WI38 (cell line): ENCODE data around the gene DDR2.

Experiments
- H3K4me3 ChIP-seq: 2 replicates; pipeline ENCODE4 v1.5.1; 2011; ENCODE audit warnings: low read depth, mild to moderate bottlenecking, control low read depth, low read length
- TF ChIP-seq, protein P1 (sequence below): IDR thresholded peaks from 2 replicates; pipeline ENCODE4 v1.5.1; 2012; ENCODE audit warnings: low read depth, mild to moderate bottlenecking, control low read depth, low read length

The DDR2 gene

DNA sequence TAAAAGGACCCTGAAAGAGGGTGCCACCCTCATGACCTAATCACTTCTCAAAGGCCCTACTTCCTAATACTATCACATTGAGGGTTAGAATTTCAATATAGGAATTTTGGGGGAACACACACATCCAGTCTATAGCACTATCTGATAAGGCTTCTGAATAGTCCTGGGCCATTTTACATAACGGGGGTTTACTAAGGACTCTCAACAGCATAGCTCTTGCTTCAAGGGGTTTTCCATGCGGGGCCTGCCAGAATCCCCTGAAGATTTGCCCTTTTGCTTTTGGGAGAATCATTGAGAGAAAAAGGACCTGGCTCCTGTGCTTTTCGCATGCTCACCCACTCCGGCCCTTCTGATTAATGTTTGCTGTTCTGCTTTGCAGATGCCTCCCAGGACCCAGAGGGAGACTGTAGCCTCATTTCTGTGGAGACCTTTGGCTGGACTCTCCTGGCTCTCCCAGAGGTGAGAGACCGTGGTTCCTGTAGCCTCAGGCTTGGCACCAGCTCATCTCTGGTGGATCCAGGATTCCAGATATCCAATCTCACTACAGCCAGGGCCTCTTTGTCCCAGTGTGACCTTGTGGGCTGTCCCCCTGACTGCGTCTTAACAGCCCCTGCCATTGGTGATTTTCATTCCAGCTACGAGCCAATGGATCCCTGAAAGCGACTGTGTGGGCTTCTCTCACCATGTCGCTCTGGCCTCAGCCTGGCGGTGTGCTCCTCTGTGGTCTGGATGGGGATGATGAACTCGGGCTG lies 72.6 kb downstream of the DDR2 start:
- H3K4me3 ChIP-seq: no peak overlapping the region
- TF ChIP-seq, protein P1, sequence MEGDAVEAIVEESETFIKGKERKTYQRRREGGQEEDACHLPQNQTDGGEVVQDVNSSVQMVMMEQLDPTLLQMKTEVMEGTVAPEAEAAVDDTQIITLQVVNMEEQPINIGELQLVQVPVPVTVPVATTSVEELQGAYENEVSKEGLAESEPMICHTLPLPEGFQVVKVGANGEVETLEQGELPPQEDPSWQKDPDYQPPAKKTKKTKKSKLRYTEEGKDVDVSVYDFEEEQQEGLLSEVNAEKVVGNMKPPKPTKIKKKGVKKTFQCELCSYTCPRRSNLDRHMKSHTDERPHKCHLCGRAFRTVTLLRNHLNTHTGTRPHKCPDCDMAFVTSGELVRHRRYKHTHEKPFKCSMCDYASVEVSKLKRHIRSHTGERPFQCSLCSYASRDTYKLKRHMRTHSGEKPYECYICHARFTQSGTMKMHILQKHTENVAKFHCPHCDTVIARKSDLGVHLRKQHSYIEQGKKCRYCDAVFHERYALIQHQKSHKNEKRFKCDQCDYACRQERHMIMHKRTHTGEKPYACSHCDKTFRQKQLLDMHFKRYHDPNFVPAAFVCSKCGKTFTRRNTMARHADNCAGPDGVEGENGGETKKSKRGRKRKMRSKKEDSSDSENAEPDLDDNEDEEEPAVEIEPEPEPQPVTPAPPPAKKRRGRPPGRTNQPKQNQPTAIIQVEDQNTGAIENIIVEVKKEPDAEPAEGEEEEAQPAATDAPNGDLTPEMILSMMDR: no peak

DNA sequence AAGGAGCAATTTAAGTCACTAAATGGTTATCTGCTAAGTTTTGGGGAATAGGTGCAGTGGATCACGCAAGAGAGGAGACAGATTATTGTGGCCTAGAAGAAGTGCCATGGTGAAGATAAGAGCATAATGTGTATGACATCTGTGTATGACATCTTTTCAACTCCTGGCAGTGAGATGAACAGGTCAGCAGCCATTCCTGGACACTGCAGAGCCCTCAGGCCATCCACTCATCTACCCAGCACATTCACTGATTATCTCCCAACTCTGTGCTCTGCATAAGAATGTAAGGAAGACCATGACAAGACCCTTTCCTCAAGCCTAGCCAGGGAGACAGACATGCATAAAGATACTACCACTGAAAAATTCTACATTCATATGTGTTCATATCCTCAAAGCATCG lies 73.7 kb downstream of the DDR2 start:
- H3K4me3 ChIP-seq: no peak overlapping the region
- TF ChIP-seq, protein P1: no peak

DNA sequence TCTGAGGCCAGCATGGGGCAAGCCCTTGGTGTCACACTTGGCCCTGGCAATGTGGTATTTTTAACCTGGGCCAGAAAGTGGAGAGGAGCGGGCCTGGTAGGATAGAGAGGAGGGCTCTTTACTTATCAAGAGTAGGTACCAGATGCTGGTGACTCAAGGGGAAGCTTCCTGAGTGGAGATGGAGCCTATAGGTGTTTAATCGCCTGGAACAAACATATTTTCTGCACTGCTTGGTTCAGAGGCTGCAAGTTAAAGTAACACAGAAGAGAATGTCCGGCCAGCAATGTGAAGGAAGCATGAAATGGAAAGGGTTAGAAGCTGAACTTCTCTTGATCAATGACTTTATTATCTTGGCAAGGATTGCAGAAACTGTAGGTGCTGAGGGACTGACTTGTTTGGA lies 74.3 kb downstream of the DDR2 start:
- TF ChIP-seq, protein P1: no peak
- no peak overlapping the region for H3K4me3 ChIP-seq

DNA sequence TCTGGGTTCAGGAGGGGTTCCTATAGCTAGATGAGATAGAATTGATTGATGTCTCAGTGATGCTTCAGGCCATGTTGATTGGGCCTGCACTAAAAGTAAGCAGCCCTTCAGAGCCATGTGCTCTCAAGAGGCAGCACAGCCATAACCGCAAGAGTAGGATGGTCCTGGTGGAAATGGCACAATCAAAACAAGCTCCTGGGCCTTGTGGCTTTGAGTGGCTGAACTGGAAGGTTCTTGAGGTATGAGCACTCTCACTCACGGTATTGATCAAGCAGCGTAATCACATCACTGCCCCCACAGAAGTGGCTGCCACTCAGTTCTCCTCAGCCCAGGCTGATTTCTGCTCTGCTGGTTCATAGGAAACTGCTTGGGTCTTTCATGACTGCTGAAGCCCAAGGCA lies 76.0 kb downstream of the DDR2 start:
- TF ChIP-seq, protein P1: no peak
- H3K4me3 ChIP-seq: no peak overlapping the region

DNA sequence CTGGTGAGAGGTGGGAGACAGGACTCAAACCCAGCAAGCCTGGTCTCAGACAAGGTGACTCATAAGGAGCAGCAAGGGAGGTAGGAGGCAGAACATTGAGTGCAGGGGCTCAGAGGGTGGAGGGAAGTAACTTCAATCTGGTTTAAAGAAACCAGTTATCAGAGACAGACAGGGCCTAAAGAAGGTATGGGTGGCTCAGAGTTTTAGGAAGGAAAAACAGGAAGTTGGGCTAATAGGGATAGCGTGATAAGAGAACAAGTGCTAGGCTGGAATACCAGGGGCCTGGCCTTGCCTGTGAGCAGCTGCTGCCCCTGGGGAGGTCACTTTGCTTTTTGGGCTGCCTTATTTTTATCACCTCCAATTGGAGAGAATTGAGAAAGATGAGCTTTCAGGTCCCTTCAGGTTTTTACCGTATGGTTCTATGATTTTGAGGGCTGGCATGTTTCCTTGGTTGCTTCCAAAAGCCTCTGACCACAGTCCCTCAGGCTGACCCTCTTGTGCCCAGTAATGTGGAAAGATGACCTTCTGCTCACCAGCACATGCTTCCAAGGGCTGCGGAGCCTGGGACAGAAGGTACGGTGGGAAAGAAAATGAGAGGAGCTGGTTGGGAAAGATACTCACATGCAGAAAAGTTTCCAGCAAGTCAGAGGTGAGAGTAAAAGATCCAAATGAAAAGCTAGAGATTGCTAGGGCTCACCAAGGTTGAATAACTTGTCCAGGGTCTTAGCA lies 77.0 kb downstream of the DDR2 start:
- no peak overlapping the region for H3K4me3 ChIP-seq
- TF ChIP-seq, protein P1: no peak

DNA sequence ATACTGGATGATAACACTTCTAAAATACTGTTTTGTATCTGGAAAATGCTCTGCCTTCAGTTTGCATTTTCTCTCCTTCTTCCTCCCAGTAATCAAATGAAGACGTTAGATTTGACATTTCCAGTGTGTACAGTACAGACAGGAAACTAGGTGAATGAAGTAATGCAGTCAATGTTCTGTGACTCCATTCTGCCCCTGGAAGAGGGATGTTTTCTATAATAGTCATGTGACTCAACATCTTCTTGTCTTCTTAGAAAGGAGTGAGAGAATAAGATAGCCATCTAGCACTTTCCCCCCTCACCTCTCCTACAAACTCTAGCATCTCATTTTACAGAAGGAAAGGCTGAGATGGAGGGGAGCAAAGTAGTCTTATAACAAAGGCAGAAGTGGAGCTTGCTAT lies 77.6 kb downstream of the DDR2 start:
- no peak overlapping the region for H3K4me3 ChIP-seq
- TF ChIP-seq, protein P1: no peak

DNA sequence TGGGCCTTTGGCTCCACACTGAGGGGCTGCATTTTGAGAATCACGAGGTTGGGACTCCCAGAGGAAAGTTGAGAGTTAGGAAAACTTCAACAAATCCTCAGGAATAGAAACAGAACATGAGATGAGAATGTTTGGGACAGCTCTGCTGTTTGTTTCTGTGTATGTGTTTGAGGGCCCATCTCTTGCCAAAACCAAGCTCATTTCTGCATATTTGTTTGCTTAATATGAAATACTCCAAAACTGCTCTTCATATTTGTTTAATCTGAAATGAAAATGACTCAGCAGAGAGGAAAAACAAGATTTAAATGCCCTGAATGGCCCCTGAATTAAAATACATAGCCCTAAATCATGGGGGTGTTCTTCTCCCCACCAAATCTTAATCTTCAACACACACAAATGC lies 78.1 kb downstream of the DDR2 start:
- H3K4me3 ChIP-seq: no peak overlapping the region

More for the DNA sequence above, 78.1 kb downstream of the DDR2 start:
- TF ChIP-seq, protein P1: no peak
